K562 (cell line): ENCODE measurements around the gene USP17L11.
"Not testable (repeated sequence)": the region's sequence is repeated elsewhere in the genome, so short reads cannot be mapped to it uniquely, and the experiment has no call there.

Source experiments
- CCAR2 ChIP-seq: fragments of 200-400 bp; formaldehyde crosslinking; IDR thresholded peaks from 2 replicates; pipeline ENCODE4 v1.6.1; 2017; ENCODE audit warnings: mild to moderate bottlenecking, low read depth, low read length
- EP300 ChIP-seq: IDR thresholded peaks from 2 replicates; pipeline ENCODE4 v1.6.1; 2012; ENCODE audit warnings: low read length, improper control_type of control experiment
- PHF8 ChIP-seq: fragments of 200-600 bp; sonication (generic); IDR thresholded peaks from 2 replicates; pipeline ENCODE4 v1.6.1; 2012; ENCODE audit warnings: mixed run types, mild to moderate bottlenecking, inconsistent platforms, low read length, moderate library complexity, borderline replicate concordance
- PRDM10 ChIP-seq: fragments of 450-650 bp; IDR thresholded peaks from 2 replicates; pipeline ENCODE4 v1.6.1; 2018; ENCODE audit not compliant: partially characterized antibody
- SMARCA4 ChIP-seq: fragments of 450-650 bp; IDR thresholded peaks from 2 replicates; pipeline ENCODE4 v1.6.1; 2016
- TCF7L2 ChIP-seq: fragments of 150-350 bp; IDR thresholded peaks from 2 replicates; pipeline ENCODE4 v1.6.1; 2016; ENCODE audit warnings: low read depth, mild to moderate bottlenecking, low read length, moderate library complexity
- USF1 ChIP-seq: sonication (generic); formaldehyde crosslinking; IDR thresholded peaks from 2 replicates; pipeline ENCODE4 v1.9.0; 2022; ENCODE audit warnings: mild to moderate bottlenecking, missing genetic modification reagents
- ZBTB1 ChIP-seq: sonication (generic); formaldehyde crosslinking; IDR thresholded peaks from 2 replicates; pipeline ENCODE4 v1.8.1; 2023; ENCODE audit warnings: missing genetic modification reagents, low read depth, mild to moderate bottlenecking, borderline replicate concordance
- ZNF146 ChIP-seq: IDR thresholded peaks from one replicate; pipeline ENCODE4 v1.6.1; 2018; ENCODE audit warnings: missing compliant biosample characterization; ENCODE audit not compliant: unreplicated experiment
- TF ChIP-seq, protein P1 (sequence below), 3 experiments: IDR thresholded peaks in 2 of 3; conservative IDR thresholded peaks in 1 of 3; 2 replicates each; pipeline ENCODE4 v1.5.1; 2011 to 2012; ENCODE audit warnings: low read length in 3 of 3, mild to moderate bottlenecking in 3 of 3, control low read depth in 2 of 3, improper control_type of control experiment in 1 of 3, inconsistent platforms in 1 of 3, low read depth in 1 of 3, mixed read lengths in 1 of 3, moderate library complexity in 1 of 3; ENCODE audit not compliant: insufficient read depth in 2 of 3

DNA sequence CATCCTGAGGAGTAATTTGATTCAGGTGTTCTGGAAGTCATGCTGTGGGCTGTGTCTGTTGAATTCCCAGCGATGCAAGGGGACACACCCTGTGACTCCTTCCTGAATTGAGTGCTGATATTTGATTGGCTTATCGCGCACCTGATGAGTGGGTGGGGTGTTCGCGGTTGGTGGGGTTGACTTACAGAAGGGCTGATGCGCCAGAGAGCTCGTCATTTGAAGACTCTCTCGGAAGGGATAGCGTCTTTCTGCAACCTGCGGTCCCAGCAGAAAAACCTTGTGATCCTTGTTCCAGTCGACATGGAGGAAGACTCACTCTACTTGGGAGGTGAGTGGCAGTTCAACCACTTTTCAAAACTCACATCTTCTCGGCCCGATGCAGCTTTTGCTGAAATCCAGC lies 37.9 kb downstream of the USP17L11 start, which contains the start of gene USP17L19:
- not testable (repeated sequence) for TF ChIP-seq SMARCA4; CCAR2; USF1 (CRISPR knock-in tag); ZNF146; PRDM10; PHF8; ZBTB1; TCF7L2; EP300
- TF ChIP-seq, protein P1, sequence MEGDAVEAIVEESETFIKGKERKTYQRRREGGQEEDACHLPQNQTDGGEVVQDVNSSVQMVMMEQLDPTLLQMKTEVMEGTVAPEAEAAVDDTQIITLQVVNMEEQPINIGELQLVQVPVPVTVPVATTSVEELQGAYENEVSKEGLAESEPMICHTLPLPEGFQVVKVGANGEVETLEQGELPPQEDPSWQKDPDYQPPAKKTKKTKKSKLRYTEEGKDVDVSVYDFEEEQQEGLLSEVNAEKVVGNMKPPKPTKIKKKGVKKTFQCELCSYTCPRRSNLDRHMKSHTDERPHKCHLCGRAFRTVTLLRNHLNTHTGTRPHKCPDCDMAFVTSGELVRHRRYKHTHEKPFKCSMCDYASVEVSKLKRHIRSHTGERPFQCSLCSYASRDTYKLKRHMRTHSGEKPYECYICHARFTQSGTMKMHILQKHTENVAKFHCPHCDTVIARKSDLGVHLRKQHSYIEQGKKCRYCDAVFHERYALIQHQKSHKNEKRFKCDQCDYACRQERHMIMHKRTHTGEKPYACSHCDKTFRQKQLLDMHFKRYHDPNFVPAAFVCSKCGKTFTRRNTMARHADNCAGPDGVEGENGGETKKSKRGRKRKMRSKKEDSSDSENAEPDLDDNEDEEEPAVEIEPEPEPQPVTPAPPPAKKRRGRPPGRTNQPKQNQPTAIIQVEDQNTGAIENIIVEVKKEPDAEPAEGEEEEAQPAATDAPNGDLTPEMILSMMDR (IDR thresholded peaks at IDR 0.05 in 2 of 3, conservative IDR thresholded peaks at IDR 0.05 in 1 of 3; ENCODE audit: insufficient read depth in 2 of 3, low read depth in 1 of 3, low read length in 3 of 3) = not testable (repeated sequence)
